ENCODE measurements around the gene KLHL25.

GRCh38 chr15:85825118-85825517 is 30.4 kb upstream of the KLHL25 start:
- no peak for TF ChIP-seq EZH2 (IDR thresholded peaks at IDR 0.05; ENCODE audit: insufficient read depth, poor library complexity, severe bottlenecking)
- TF ChIP-seq EZH2phosphoT487 (IDR thresholded peaks at IDR 0.05; ENCODE audit: insufficient read depth, low read depth), result no peak
